IMR-90 (cell line): Measurements from ENCODE around the gene PKDCC.

Experiments used
- BHLHE40 ChIP-seq: fragments of 150-350 bp; IDR thresholded peaks from 2 replicates; pipeline ENCODE4 v1.6.1; 2016; ENCODE audit warnings: mild to moderate bottlenecking, low read depth, low read length
- CEBPB ChIP-seq: IDR thresholded peaks from 2 replicates; pipeline ENCODE4 v1.6.1; 2012; ENCODE audit warnings: low read depth, low read length, improper control_type of control experiment
- CHD1 ChIP-seq: IDR thresholded peaks from 2 replicates; pipeline ENCODE4 v1.6.1; 2012; ENCODE audit warnings: low read depth, low read length, improper control_type of control experiment
- CTCF ChIP-seq: conservative IDR thresholded peaks from 2 replicates; pipeline ENCODE4 v1.5.1; 2012; ENCODE audit warnings: mild to moderate bottlenecking, low read depth, low read length, improper control_type of control experiment
- ELK1 ChIP-seq: fragments of 150-350 bp; IDR thresholded peaks from 2 replicates; pipeline ENCODE4 v1.6.1; 2016; ENCODE audit warnings: low read depth, mild to moderate bottlenecking, low read length, moderate library complexity, borderline replicate concordance
- FOS ChIP-seq: fragments of 150-350 bp; IDR thresholded peaks from 2 replicates; pipeline ENCODE4 v1.6.1; 2016; ENCODE audit warnings: low read depth, low read length
- MAFK ChIP-seq: IDR thresholded peaks from 2 replicates; pipeline ENCODE4 v1.6.1; 2012; ENCODE audit warnings: low read depth, low read length, improper control_type of control experiment
- MXI1 ChIP-seq: IDR thresholded peaks from 2 replicates; pipeline ENCODE4 v1.6.1; 2012; ENCODE audit warnings: low read depth, mild to moderate bottlenecking, low read length, moderate library complexity, borderline replicate concordance
- NFE2L2 ChIP-seq: fragments of 150-350 bp; IDR thresholded peaks from 2 replicates; pipeline ENCODE4 v1.6.1; 2016; ENCODE audit warnings: low read depth, mild to moderate bottlenecking, low read length
- POLR2A ChIP-seq: IDR thresholded peaks from 2 replicates; pipeline ENCODE4 v1.6.1; 2012; ENCODE audit warnings: mild to moderate bottlenecking, low read depth, low read length
- RAD21 ChIP-seq: IDR thresholded peaks from 2 replicates; pipeline ENCODE4 v1.6.1; 2012; ENCODE audit warnings: low read length, improper control_type of control experiment
- RFX5 ChIP-seq: IDR thresholded peaks from 2 replicates; pipeline ENCODE4 v1.8.0; 2012; ENCODE audit warnings: low read depth, mild to moderate bottlenecking, low read length, moderate library complexity
- SMC3 ChIP-seq: fragments of 150-350 bp; IDR thresholded peaks from 2 replicates; pipeline ENCODE4 v1.6.1; 2016; ENCODE audit warnings: low read depth, mild to moderate bottlenecking, antibody characterized with exemption, low read length, moderate library complexity

GRCh38 chr2:42053791-42054701 is 6.2 kb downstream of the PKDCC start:
- no peak for TF ChIP-seq CTCF
- TF ChIP-seq POLR2A: no peak
- TF ChIP-seq FOS: no peak
- TF ChIP-seq MAFK: no peak
- TF ChIP-seq RAD21: no peak
- no peak for TF ChIP-seq RFX5
- TF ChIP-seq SMC3: no peak
- TF ChIP-seq MXI1: no peak
- no peak for TF ChIP-seq CEBPB
- no peak for TF ChIP-seq BHLHE40
- no peak for TF ChIP-seq ELK1
- no peak for TF ChIP-seq NFE2L2
- TF ChIP-seq CHD1: no peak
